Endothelial cell of umbilical vein (primary cell): ENCODE results near the gene LGALS12. TPM values are rescaled to one million over a fixed set of nuclear protein-coding genes. Genes with fewer than 3 reads are reported as not detected.

Experiments used
- BruUV-seq: library from RNA; stranded (reverse); fragments of 400-500 nt; replicated peaks from 2 replicates; lab custom pipeline; 2021; lab: Mats Ljungman, UMichigan
- CTCF ChIA-PET: fragments of 300-600, 350-600 bp; sonication (Branson Sonifier 250); formaldehyde crosslinking; loops from one replicate; lab custom pipeline; 2021; ENCODE audit warnings: antibody characterized with exemption, inconsistent platforms; lab: Charles Lee
- POLR2A ChIA-PET: fragments of 300-600, 350-600 bp; sonication (Branson Sonifier 250); formaldehyde crosslinking; loops from one replicate; lab custom pipeline; 2021; ENCODE audit warnings: antibody characterized with exemption, inconsistent platforms; lab: Charles Lee
- DNase-seq: peaks from one replicate; pipeline ENCODE4 v3.0.0-alpha.2; 2011; ENCODE audit warnings: low read depth, low spot score
- FAIRE-seq: peaks from 2 replicates; lab custom pipeline; 2011; peaks lifted over from hg19 to GRCh38; lab: Jason Lieb, UNC
- H2AFZ ChIP-seq: 2 replicates; pipeline ENCODE4 v1.6.0; 2012; ENCODE audit warnings: low read depth, low read length, control low read depth, inconsistent platforms
- H3K27ac ChIP-seq: 2 replicates; pipeline ENCODE4 v1.5.1; 2011; ENCODE audit warnings: low read depth, mild to moderate bottlenecking, control low read depth, low read length, moderate library complexity; ENCODE audit not compliant: insufficient read depth
- H3K27me3 ChIP-seq, 2 experiments: 2 replicates each; pipeline versions ENCODE4 v1.6.0 to v1.6.1; 2011; ENCODE audit warnings: low read length in 2 of 2, mixed read lengths in 1 of 2; ENCODE audit not compliant: control insufficient read depth in 2 of 2, insufficient read depth in 2 of 2
- H3K36me3 ChIP-seq, 2 experiments: 2 replicates in 1 of 2; 3 replicates in 1 of 2; pipeline ENCODE4 v1.5.1; 2011; ENCODE audit warnings: low read length in 2 of 2, mild to moderate bottlenecking in 1 of 2, moderate library complexity in 1 of 2; ENCODE audit not compliant: control insufficient read depth in 2 of 2, insufficient read depth in 2 of 2; ENCODE audit errors: extremely low read depth in 1 of 2
- H3K4me1 ChIP-seq: 3 replicates; pipeline ENCODE4 v1.5.1; 2011; ENCODE audit warnings: mild to moderate bottlenecking, low read length; ENCODE audit not compliant: control insufficient read depth, insufficient read depth; ENCODE audit errors: extremely low read depth
- H3K4me2 ChIP-seq: 2 replicates; pipeline ENCODE4 v1.6.1; 2011; ENCODE audit warnings: low read length, control low read depth, mixed read lengths; ENCODE audit not compliant: insufficient read depth
- H3K4me3 ChIP-seq, 3 experiments: fragments of 200-600 bp in 1 of 3; sonication (generic), shearing (Covaris generic) in 1 of 3; replicated peaks in 1 of 3; 2 replicates each; pipeline ENCODE4 v1.5.1; 2011 to 2016; ENCODE audit warnings: control low read depth in 3 of 3, low read length in 3 of 3, mild to moderate bottlenecking in 2 of 3, inconsistent platforms in 1 of 3, low read depth in 1 of 3, moderate library complexity in 1 of 3; ENCODE audit not compliant: insufficient read depth in 1 of 3
- H3K79me2 ChIP-seq: 2 replicates; pipeline ENCODE4 v1.6.0; 2012; ENCODE audit warnings: low read length, inconsistent platforms; ENCODE audit not compliant: control insufficient read depth, insufficient read depth
- H3K9ac ChIP-seq: replicated peaks from 2 replicates; pipeline ENCODE3; 2011; ENCODE audit warnings: low read length, control low read depth; ENCODE audit not compliant: insufficient read depth; ENCODE audit errors: extremely low read depth
- H3K9me1 ChIP-seq: replicated peaks from 3 replicates; pipeline ENCODE4 v1.6.0; 2011; ENCODE audit warnings: mild to moderate bottlenecking, low read length; ENCODE audit not compliant: control insufficient read depth, insufficient read depth; ENCODE audit errors: extremely low read depth
- H3K9me3 ChIP-seq: replicated peaks from 2 replicates; pipeline ENCODE4 v1.5.1; 2012; ENCODE audit warnings: low read length, inconsistent platforms; ENCODE audit not compliant: control insufficient read depth, insufficient read depth
- H4K20me1 ChIP-seq: replicated peaks from 2 replicates; pipeline ENCODE3; 2011; ENCODE audit warnings: mild to moderate bottlenecking, low read length; ENCODE audit not compliant: control insufficient read depth, insufficient read depth; ENCODE audit errors: extremely low read depth
- EZH2 ChIP-seq: IDR thresholded peaks from 2 replicates; pipeline ENCODE4 v1.6.1; 2012; ENCODE audit warnings: borderline replicate concordance, low read depth, mild to moderate bottlenecking, moderate library complexity, low read length, inconsistent platforms; ENCODE audit not compliant: severe bottlenecking
- FOS ChIP-seq: IDR thresholded peaks from 2 replicates; pipeline ENCODE4 v1.6.1; 2011; ENCODE audit warnings: mild to moderate bottlenecking, low read length, moderate library complexity, borderline replicate concordance; ENCODE audit not compliant: insufficient read depth
- GATA2 ChIP-seq: IDR thresholded peaks from 2 replicates; pipeline ENCODE4 v1.7.0; 2011; ENCODE audit warnings: low read depth, mild to moderate bottlenecking, moderate library complexity, mixed read lengths, low read length; ENCODE audit not compliant: insufficient read length, insufficient read depth
- JUN ChIP-seq: IDR thresholded peaks from 2 replicates; pipeline ENCODE4 v1.6.1; 2011; ENCODE audit warnings: borderline replicate concordance, low read depth; ENCODE audit not compliant: insufficient read length, insufficient read depth
- MAX ChIP-seq: IDR thresholded peaks from 2 replicates; pipeline ENCODE4 v1.6.1; 2011; ENCODE audit not compliant: insufficient read depth, insufficient read length
- MYC ChIP-seq: IDR thresholded peaks from one replicate; pipeline ENCODE4 v1.6.1; 2011; ENCODE audit warnings: mild to moderate bottlenecking, low read depth, low read length
- POLR2A ChIP-seq: IDR thresholded peaks from 2 replicates; pipeline ENCODE4 v1.6.1; 2012; ENCODE audit warnings: low read depth, mild to moderate bottlenecking, control low read depth, low read length
- POLR2AphosphoS5 ChIP-seq: IDR thresholded peaks from 2 replicates; pipeline ENCODE4 v1.6.1; 2012; ENCODE audit warnings: low read depth, mild to moderate bottlenecking, control low read depth, low read length, moderate library complexity; ENCODE audit not compliant: insufficient read depth
- dilution Hi-C: fragments of 300-500 bp; cut with MboI; formaldehyde crosslinking; loops from one replicate; pipeline ENCODE4 v1.15.0; 2019; ENCODE audit warnings: low sequenced_read_pairs; ENCODE audit not compliant: extremely low pct_ligation_motif_present
- intact Hi-C: fragments of 100-400 bp; cut with micrococcal nuclease; formaldehyde crosslinking; loops from one replicate; pipeline ENCODE4 v1.10.0; 2022
- polyA plus RNA-seq, 4 experiments: library from polyadenylated mRNA; depleted of rRNA in 3 of 4; stranded (reverse) in 3 of 4; unstranded in 1 of 4; fragments of >200 nt; gene quantifications; 2 replicates each; pipeline versions ENCODE4 v1.2.1 to v1.2.3, GENCODE V29; 2011 to 2012; ENCODE audit warnings: missing spikeins in 1 of 4
- total RNA-seq: library from RNA; stranded (reverse); gene quantifications from 2 replicates; pipeline ENCODE4 v1.2.3, GENCODE V29; 2021
- TF ChIP-seq, protein P1 (sequence below), 2 donors: IDR thresholded peaks; 1 replicate in 1 of 2; 2 replicates in 1 of 2; pipeline ENCODE4 v1.5.1; 2011; ENCODE audit warnings: low read length in 2 of 2, mild to moderate bottlenecking in 2 of 2, moderate library complexity in 2 of 2, control low read depth in 1 of 2, inconsistent platforms in 1 of 2, low read depth in 1 of 2; ENCODE audit not compliant: insufficient read depth in 1 of 2; ENCODE audit errors: extremely low read depth in 1 of 2

Gene LGALS12
- total and polyA plus RNA-seq, 2 donors (not counting 3 experiments of a cell fraction or from before 2014, with no cell fraction given), result not detected

DNA sequence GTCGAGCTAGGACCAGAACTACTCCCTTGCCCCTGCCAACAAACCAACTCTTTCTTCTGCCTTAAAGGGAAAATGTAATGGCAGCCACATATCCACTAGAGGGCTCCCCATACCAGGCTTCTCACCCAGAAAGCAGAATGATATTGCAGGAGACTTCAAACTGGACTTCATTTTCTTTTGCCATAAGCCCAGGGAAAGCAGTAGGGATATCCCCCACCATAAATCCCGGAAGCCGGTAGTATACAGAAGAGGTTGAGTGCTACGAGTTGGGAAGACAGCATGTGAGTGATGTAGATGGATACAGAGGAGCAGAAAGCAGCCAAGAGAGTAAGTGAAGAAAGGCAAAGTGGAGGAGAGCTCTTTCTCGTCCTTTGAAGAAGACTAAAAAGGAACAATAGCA is 27.0 kb upstream of the LGALS12 start:
- H3K4me2 ChIP-seq, result no peak overlapping the region
- H3K9me3 ChIP-seq, result no peaks in the 10 kb centered on the region
- H3K4me3 ChIP-seq, result no peak overlapping the region
- BruUV-seq, result no TSS peak
- dilution Hi-C loops, result no loop called here
- intact Hi-C loops, result loop anchor here (1.0 to 5.0 kb wide), 3 partner anchors 157 to 442 kb away; no protein-coding TSS in a partner anchor
- no peak overlapping the region for H3K27ac ChIP-seq
- H3K4me1 ChIP-seq, result no peaks in the 10 kb centered on the region
- H3K79me2 ChIP-seq, result no peaks in the 10 kb centered on the region
- no peak overlapping the region for H3K9ac ChIP-seq
- peaks cover 2 to 20% of the 10 kb centered on the region in 2 experiments for H3K27me3 ChIP-seq
- FAIRE-seq, result peak; percentile 92
- no peaks in the 10 kb centered on the region for H3K36me3 ChIP-seq
- ChIA-PET CTCF (interaction anchor here (0.6 to 4.4 kb wide), 35 partner anchors 8 to 672 kb away, joined by 3 to 201 read pairs (median 5); partner anchors contain the start of genes LGALS12, PLAAT4 and PLAAT5), POLR2A (no interaction called here)
- TF ChIP-seq GATA2, result no peak
- TF ChIP-seq, protein P1, sequence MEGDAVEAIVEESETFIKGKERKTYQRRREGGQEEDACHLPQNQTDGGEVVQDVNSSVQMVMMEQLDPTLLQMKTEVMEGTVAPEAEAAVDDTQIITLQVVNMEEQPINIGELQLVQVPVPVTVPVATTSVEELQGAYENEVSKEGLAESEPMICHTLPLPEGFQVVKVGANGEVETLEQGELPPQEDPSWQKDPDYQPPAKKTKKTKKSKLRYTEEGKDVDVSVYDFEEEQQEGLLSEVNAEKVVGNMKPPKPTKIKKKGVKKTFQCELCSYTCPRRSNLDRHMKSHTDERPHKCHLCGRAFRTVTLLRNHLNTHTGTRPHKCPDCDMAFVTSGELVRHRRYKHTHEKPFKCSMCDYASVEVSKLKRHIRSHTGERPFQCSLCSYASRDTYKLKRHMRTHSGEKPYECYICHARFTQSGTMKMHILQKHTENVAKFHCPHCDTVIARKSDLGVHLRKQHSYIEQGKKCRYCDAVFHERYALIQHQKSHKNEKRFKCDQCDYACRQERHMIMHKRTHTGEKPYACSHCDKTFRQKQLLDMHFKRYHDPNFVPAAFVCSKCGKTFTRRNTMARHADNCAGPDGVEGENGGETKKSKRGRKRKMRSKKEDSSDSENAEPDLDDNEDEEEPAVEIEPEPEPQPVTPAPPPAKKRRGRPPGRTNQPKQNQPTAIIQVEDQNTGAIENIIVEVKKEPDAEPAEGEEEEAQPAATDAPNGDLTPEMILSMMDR (IDR thresholded peaks at IDR 0.05; ENCODE audit: extremely low read depth in 1 of 2, insufficient read depth in 1 of 2, low read depth in 1 of 2, low read length in 2 of 2), result peak; percentile 80 to 84
- H2AFZ ChIP-seq, result peak overlapping the region; percentile 81
- peak; percentile 79 for DNase-seq
- H3K9me1 ChIP-seq, result no peaks in the 10 kb centered on the region
- H4K20me1 ChIP-seq, result no peaks in the 10 kb centered on the region

GRCh38 chr11:63480039-63480438 is 25.8 kb upstream of the LGALS12 start:
- H3K4me2 ChIP-seq, result no peak overlapping the region
- TF ChIP-seq MAX (no peak), FOS (no peak), JUN (no peak), MYC (no peak), GATA2 (no peak), POLR2A (no peak), EZH2 (no peak), POLR2AphosphoS5 (no peak)
- TF ChIP-seq, protein P1 (IDR thresholded peaks at IDR 0.05; ENCODE audit: extremely low read depth in 1 of 2, insufficient read depth in 1 of 2, low read depth in 1 of 2, low read length in 2 of 2), result no peak
- H3K9ac ChIP-seq, result no peak overlapping the region
- no peak overlapping the region for H3K4me3 ChIP-seq
- CTCF ChIA-PET, result interaction anchor here (1.0 to 4.4 kb wide), 9 partner anchors 10 to 671 kb away, joined by 3 to 201 read pairs (median 18); partner anchors contain the start of genes LGALS12 and PLAAT5
- no peak for FAIRE-seq
- H3K27ac ChIP-seq, result no peak overlapping the region
- no peaks in the 10 kb centered on the region for H3K79me2 ChIP-seq
- DNase-seq, result no peak
- no peaks in the 10 kb centered on the region for H3K9me3 ChIP-seq
- H3K27me3 ChIP-seq, result peaks cover 4 to 12% of the 10 kb centered on the region in 2 experiments
- intact Hi-C loops (no loop called here), dilution Hi-C loops (no loop called here)
- no peaks in the 10 kb centered on the region for H3K4me1 ChIP-seq
- no peaks in the 10 kb centered on the region for H3K9me1 ChIP-seq
- no TSS peak for BruUV-seq
- H4K20me1 ChIP-seq, result no peaks in the 10 kb centered on the region
- no peak overlapping the region for H2AFZ ChIP-seq
- no peaks in the 10 kb centered on the region for H3K36me3 ChIP-seq
- POLR2A ChIA-PET, result no interaction called here
